SJSA1 (cell line): ENCODE data around the gene COQ8B. TPM values are rescaled to one million over a fixed set of nuclear protein-coding genes. Genes with fewer than 3 reads are reported as not detected.

Experiments used
- DNase-seq, 2 experiments: peaks; one replicate each; pipeline ENCODE4 v3.0.0-alpha.2; 2015 to 2020; ENCODE audit warnings: low spot score in 2 of 2, low read depth in 1 of 2
- H3K27ac ChIP-seq: fragments of 250-450 bp; sonication (Bioruptor Pico); 2 replicates; pipeline ENCODE4 v1.5.1; 2020; ENCODE audit warnings: mild to moderate bottlenecking, moderate library complexity
- H3K27me3 ChIP-seq: fragments of 250-450 bp; sonication (Bioruptor Pico); replicated peaks from 2 replicates; pipeline ENCODE4 v1.5.1; 2020; ENCODE audit warnings: mild to moderate bottlenecking, moderate library complexity
- H3K36me3 ChIP-seq: fragments of 250-450 bp; sonication (Bioruptor Pico); 2 replicates; pipeline ENCODE4 v1.5.1; 2020; ENCODE audit warnings: mild to moderate bottlenecking
- H3K4me1 ChIP-seq: fragments of 250-450 bp; sonication (Bioruptor Pico); replicated peaks from 2 replicates; pipeline ENCODE4 v1.6.1; 2021; ENCODE audit warnings: mild to moderate bottlenecking
- H3K4me3 ChIP-seq: fragments of 250-450 bp; sonication (Bioruptor Pico); 2 replicates; pipeline ENCODE4 v1.5.1; 2020; ENCODE audit warnings: mild to moderate bottlenecking
- H3K9me3 ChIP-seq: fragments of 250-450 bp; sonication (Bioruptor Pico); replicated peaks from 2 replicates; pipeline ENCODE4 v1.5.1; 2020; ENCODE audit warnings: mild to moderate bottlenecking
- total RNA-seq: library from RNA; depleted of rRNA; stranded (reverse); fragments of >200 nt; shearing (Covaris generic); gene quantifications from 2 replicates; pipeline ENCODE4 v1.2.3, GENCODE V29; 2014

The COQ8B gene
- total RNA-seq, 1 experiment from 2014 or later, result 29.2 TPM

- H3K9me3 ChIP-seq, result no peaks in the 10 kb centered on the region
- no peak overlapping the region for H3K4me3 ChIP-seq
- H3K36me3 ChIP-seq, result peaks cover 43% of the 10 kb centered on the region
- peak overlapping the region; percentile 69 for H3K27ac ChIP-seq
- no peaks in the 10 kb centered on the region for H3K27me3 ChIP-seq
- H3K4me1 ChIP-seq, result peaks cover 43% of the 10 kb centered on the region
- peak; percentile 82 to 91 for DNase-seq
Observed at GRCh38 chr19:40687525-40688016, 29.1 kb downstream of the COQ8B start.

GRCh38 chr19:40686882-40687524 lies 29.7 kb downstream of the COQ8B start:
- H3K27me3 ChIP-seq, result no peaks in the 10 kb centered on the region
- H3K4me3 ChIP-seq, result no peak overlapping the region
- no peaks in the 10 kb centered on the region for H3K9me3 ChIP-seq
- H3K4me1 ChIP-seq, result peaks cover 43% of the 10 kb centered on the region
- H3K27ac ChIP-seq, result peak overlapping the region; percentile 69
- no peak for DNase-seq
- H3K36me3 ChIP-seq, result peaks cover 49% of the 10 kb centered on the region

GRCh38 chr19:40685563-40685962 lies 31.1 kb downstream of the COQ8B start:
- no peak overlapping the region for H3K27ac ChIP-seq
- H3K27me3 ChIP-seq, result no peaks in the 10 kb centered on the region
- peaks cover 35% of the 10 kb centered on the region for H3K4me1 ChIP-seq
- H3K4me3 ChIP-seq, result no peak overlapping the region
- H3K36me3 ChIP-seq, result peaks cover 61% of the 10 kb centered on the region
- H3K9me3 ChIP-seq, result no peaks in the 10 kb centered on the region
- no peak for DNase-seq

- Histone ChIP-seq H3K4me1 (peaks cover 32% of the 10 kb centered on the region), H3K36me3 (peaks cover 66% of the 10 kb centered on the region), H3K9me3 (no peaks in the 10 kb centered on the region), H3K4me3 (no peak overlapping the region), H3K27me3 (no peaks in the 10 kb centered on the region), H3K27ac (no peak overlapping the region)
- DNase-seq, result no peak
Observed at GRCh38 chr19:40685016-40685526, 31.6 kb downstream of the COQ8B start.

- Histone ChIP-seq H3K4me3 (no peak overlapping the region), H3K36me3 (peaks cover 71% of the 10 kb centered on the region)
- DNase-seq, result no peak
Observed at GRCh38 chr19:40684280-40684679, 32.4 kb downstream of the COQ8B start.

GRCh38 chr19:40683437-40683836 lies 33.2 kb downstream of the COQ8B start:
- H3K9me3 ChIP-seq, result no peaks in the 10 kb centered on the region
- H3K27me3 ChIP-seq, result no peaks in the 10 kb centered on the region
- no peak overlapping the region for H3K4me3 ChIP-seq
- DNase-seq, result no peak
- H3K27ac ChIP-seq, result no peak overlapping the region
- H3K4me1 ChIP-seq, result peaks cover 16% of the 10 kb centered on the region
- peaks cover 72% of the 10 kb centered on the region for H3K36me3 ChIP-seq

More at GRCh38 chr19:40684280-40684679, 32.4 kb downstream of the COQ8B start:
- Histone ChIP-seq H3K4me1 (peaks cover 24% of the 10 kb centered on the region), H3K27ac (no peak overlapping the region), H3K9me3 (no peaks in the 10 kb centered on the region), H3K27me3 (no peaks in the 10 kb centered on the region)

GRCh38 chr19:40682431-40682964 lies 34.2 kb downstream of the COQ8B start:
- Histone ChIP-seq H3K27ac (no peak overlapping the region), H3K4me1 (peaks cover 6% of the 10 kb centered on the region), H3K9me3 (no peaks in the 10 kb centered on the region), H3K4me3 (no peak overlapping the region), H3K27me3 (no peaks in the 10 kb centered on the region), H3K36me3 (peaks cover 81% of the 10 kb centered on the region)
- DNase-seq, result no peak

- Histone ChIP-seq H3K9me3 (no peaks in the 10 kb centered on the region), H3K27ac (no peak overlapping the region), H3K4me1 (no peaks in the 10 kb centered on the region), H3K36me3 (peaks cover 81% of the 10 kb centered on the region), H3K4me3 (no peak overlapping the region), H3K27me3 (no peaks in the 10 kb centered on the region)
- no peak for DNase-seq
Observed at GRCh38 chr19:40681039-40681438, 35.6 kb downstream of the COQ8B start.

- H3K4me1 ChIP-seq, result no peaks in the 10 kb centered on the region
- H3K36me3 ChIP-seq, result peaks cover 83% of the 10 kb centered on the region
Observed at GRCh38 chr19:40677156-40677555, 39.5 kb downstream of the COQ8B start.

GRCh38 chr19:40674291-40674690 lies 42.4 kb downstream of the COQ8B start:
- no peak for DNase-seq
- Histone ChIP-seq H3K4me3 (no peak overlapping the region), H3K4me1 (no peaks in the 10 kb centered on the region), H3K27me3 (no peaks in the 10 kb centered on the region), H3K27ac (no peak overlapping the region), H3K36me3 (peaks cover 83% of the 10 kb centered on the region), H3K9me3 (no peaks in the 10 kb centered on the region)

More at GRCh38 chr19:40677156-40677555, 39.5 kb downstream of the COQ8B start:
- no peak overlapping the region for H3K27ac ChIP-seq
- no peaks in the 10 kb centered on the region for H3K9me3 ChIP-seq
- no peaks in the 10 kb centered on the region for H3K27me3 ChIP-seq
- H3K4me3 ChIP-seq, result no peak overlapping the region
- no peak for DNase-seq

GRCh38 chr19:40673397-40673796 lies 43.3 kb downstream of the COQ8B start:
- no peaks in the 10 kb centered on the region for H3K27me3 ChIP-seq
- peaks cover 4% of the 10 kb centered on the region for H3K9me3 ChIP-seq
- H3K4me1 ChIP-seq, result no peaks in the 10 kb centered on the region
- H3K27ac ChIP-seq, result no peak overlapping the region
- peaks cover 83% of the 10 kb centered on the region for H3K36me3 ChIP-seq
- H3K4me3 ChIP-seq, result no peak overlapping the region
- DNase-seq, result no peak

GRCh38 chr19:40672573-40673299 lies 44.0 kb downstream of the COQ8B start:
- no peak overlapping the region for H3K4me3 ChIP-seq
- H3K27ac ChIP-seq, result no peak overlapping the region
- no peak for DNase-seq
- H3K9me3 ChIP-seq, result peaks cover 4% of the 10 kb centered on the region
- H3K27me3 ChIP-seq, result no peaks in the 10 kb centered on the region
- H3K36me3 ChIP-seq, result peaks cover 83% of the 10 kb centered on the region
- H3K4me1 ChIP-seq, result no peaks in the 10 kb centered on the region

- Histone ChIP-seq H3K4me1 (peaks cover under 1% of the 10 kb centered on the region), H3K36me3 (peaks cover 81% of the 10 kb centered on the region), H3K27me3 (no peaks in the 10 kb centered on the region), H3K27ac (no peak overlapping the region), H3K4me3 (no peak overlapping the region), H3K9me3 (peaks cover 4% of the 10 kb centered on the region)
- DNase-seq, result no peak
Observed at GRCh38 chr19:40672038-40672437, 44.6 kb downstream of the COQ8B start.

GRCh38 chr19:40671404-40671803 lies 45.3 kb downstream of the COQ8B start:
- Histone ChIP-seq H3K4me1 (peaks cover 7% of the 10 kb centered on the region), H3K36me3 (peaks cover 80% of the 10 kb centered on the region), H3K27ac (no peak overlapping the region)

More at GRCh38 chr19:40671404-40671803, 45.3 kb downstream of the COQ8B start:
- H3K9me3 ChIP-seq, result peaks cover 4% of the 10 kb centered on the region
- DNase-seq, result no peak
- H3K4me3 ChIP-seq, result no peak overlapping the region
- H3K27me3 ChIP-seq, result no peaks in the 10 kb centered on the region
